GM12891 (cell line): ENCODE data around the gene CPAMD8.

Experiments used
- PAX5 ChIP-seq: IDR thresholded peaks from 2 replicates; pipeline ENCODE4 v1.6.1; 2011; ENCODE audit warnings: low read length, moderate library complexity, mild to moderate bottlenecking; ENCODE audit not compliant: insufficient read depth, severe bottlenecking
- POLR2A ChIP-seq: IDR thresholded peaks from 2 replicates; pipeline ENCODE4 v1.6.1; 2011; ENCODE audit warnings: low read depth, low read length, control low read depth
- POLR2AphosphoS5 ChIP-seq: IDR thresholded peaks from 2 replicates; pipeline ENCODE4 v1.6.1; 2011; ENCODE audit warnings: low read depth, low read length, control low read depth
- TAF1 ChIP-seq: IDR thresholded peaks from 2 replicates; pipeline ENCODE4 v1.6.1; 2011; ENCODE audit warnings: low read depth, low read length, control low read depth

DNA sequence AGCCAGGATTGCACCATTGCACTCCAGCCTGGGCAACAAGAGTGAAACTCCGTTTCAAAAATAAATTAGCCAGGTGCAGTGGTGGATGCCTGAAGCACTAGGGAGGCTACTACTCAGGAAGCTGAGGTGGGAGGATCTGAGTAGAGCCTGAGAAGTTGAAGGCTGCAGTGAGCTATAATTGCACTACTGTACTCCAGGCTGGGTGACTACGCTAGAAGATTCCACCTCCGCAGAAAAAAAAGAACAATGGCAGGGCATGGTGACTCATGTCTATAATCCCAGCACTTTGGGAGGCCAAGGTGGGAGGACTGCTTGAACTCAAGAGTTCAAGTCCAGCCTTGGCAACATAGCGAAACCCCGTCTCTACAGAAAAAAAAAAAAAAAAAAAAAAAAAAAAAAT is 28.1 kb upstream of the CPAMD8 start:
- TF ChIP-seq TAF1 (no peak), POLR2A (no peak), POLR2AphosphoS5 (no peak), PAX5 (no peak)
